ENCODE results near the gene PROP1.

PROP1 gene

DNA sequence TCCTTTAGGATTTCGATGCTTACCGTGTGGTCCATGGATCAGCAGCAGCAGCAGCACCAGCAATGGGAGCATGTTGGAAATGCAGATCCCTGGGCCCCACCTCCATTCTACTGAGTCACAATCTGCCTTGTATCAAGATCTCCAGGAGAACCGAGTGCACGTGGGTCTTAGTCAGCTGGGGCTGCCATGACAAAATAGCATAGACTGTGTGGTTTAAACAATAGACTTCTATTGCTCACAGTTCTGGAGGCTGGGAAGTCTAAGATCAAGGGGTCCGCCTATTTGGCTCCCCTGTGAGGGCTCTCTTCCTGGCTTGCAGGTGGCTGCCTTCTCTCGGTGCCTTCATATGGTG, 1.3 kb upstream of the PROP1 start:
- H3K36me3 ChIP-seq (ENCODE audit: control insufficient read depth in 1 of 2, insufficient read depth in 2 of 2, low read depth in 1 of 2, low read length in 2 of 2): no peaks in the 10 kb centered on the region
- H3K14ac ChIP-seq (ENCODE audit: low read length in 2 of 2): no peak overlapping the region
- H3K4me1 ChIP-seq (ENCODE audit: control insufficient read depth, insufficient read depth, low read depth, low read length): peaks cover 3% of the 10 kb centered on the region
- no peak overlapping the region for H2BK120ac ChIP-seq (ENCODE audit: low read depth, low read length)
- no peak overlapping the region for H3K4me2 ChIP-seq (ENCODE audit: low read length, poor library complexity, severe bottlenecking)
- H3K9me3 ChIP-seq (ENCODE audit: control insufficient read depth, low read length): no peaks in the 10 kb centered on the region
- H3K27me3 ChIP-seq (ENCODE audit: control insufficient read depth in 1 of 2, insufficient read depth in 1 of 2, low read length in 2 of 2): peaks cover 4 to 61% of the 10 kb centered on the region in 2 experiments
- no peak overlapping the region for H4K91ac ChIP-seq (ENCODE audit: low read length)
- H3K9ac ChIP-seq (ENCODE audit: low read length): no peak overlapping the region
- H2BK12ac ChIP-seq (ENCODE audit: low read length in 2 of 2): no peak overlapping the region
- WGBS: 85% methylated on average over 6 of the region's 6 CpGs
- H3K79me1 ChIP-seq (replicated peaks; ENCODE audit: low read length, poor library complexity, severe bottlenecking): no peaks in the 10 kb centered on the region
- no peak overlapping the region for H3K27ac ChIP-seq (ENCODE audit: low read length, poor library complexity, severe bottlenecking)
- H3K23ac ChIP-seq (ENCODE audit: low read length in 2 of 2): no peak overlapping the region
- H4K8ac ChIP-seq (ENCODE audit: low read length): no peak overlapping the region
- H3K18ac ChIP-seq (ENCODE audit: low read depth in 1 of 2, low read length in 2 of 2): no peak overlapping the region
- H3K4me3 ChIP-seq (ENCODE audit: insufficient read depth in 1 of 2, low read depth in 1 of 2, low read length in 2 of 2): no peak overlapping the region
- H2BK15ac ChIP-seq (ENCODE audit: low read depth, poor library complexity, severe bottlenecking): no peak overlapping the region
- H2AK5ac ChIP-seq (ENCODE audit: low read length, severe bottlenecking): no peak overlapping the region
- H3K4ac ChIP-seq (ENCODE audit: low read depth in 1 of 2, low read length in 2 of 2): no peak overlapping the region
- no peak overlapping the region for H2AFZ ChIP-seq (ENCODE audit: low read depth, low read length)
- no peak overlapping the region for H2BK5ac ChIP-seq (ENCODE audit: low read depth, low read length, poor library complexity, severe bottlenecking)
- DNase-seq: no peak

DNA sequence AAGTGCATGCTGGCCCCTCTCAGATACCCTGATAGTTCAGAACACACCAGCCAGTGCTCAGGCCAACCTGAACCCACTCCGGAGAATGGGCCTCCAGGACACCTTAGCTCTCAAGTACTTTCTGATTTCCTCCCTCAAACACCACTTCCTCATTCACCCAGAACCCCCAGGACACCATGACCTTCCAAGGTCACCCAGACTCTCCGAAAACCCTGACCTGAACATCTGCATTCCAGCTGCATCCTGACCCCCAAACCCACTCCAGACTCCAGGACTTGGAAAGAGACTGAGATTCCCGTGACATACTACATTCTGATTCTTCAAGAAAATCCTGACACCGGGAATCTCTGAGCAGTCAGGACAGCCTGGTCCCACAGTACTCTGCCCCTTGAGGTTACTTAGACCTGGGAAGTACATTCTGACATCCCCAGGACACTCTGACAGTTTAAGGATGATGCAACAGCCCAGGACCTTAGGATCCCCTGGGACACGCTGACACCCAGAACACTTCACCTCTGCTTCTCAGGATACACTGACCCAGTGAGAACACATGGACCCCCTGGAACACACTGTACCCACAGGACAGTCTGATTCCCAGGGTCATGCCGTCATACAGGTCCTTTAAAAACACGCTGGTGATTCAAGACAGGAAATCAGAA, 747 bp upstream of the PROP1 start:
- no peak overlapping the region for H2BK5ac ChIP-seq (ENCODE audit: low read depth, low read length, poor library complexity, severe bottlenecking)
- H4K8ac ChIP-seq (ENCODE audit: low read length): no peak overlapping the region
- no peak overlapping the region for H3K4me2 ChIP-seq (ENCODE audit: low read length, poor library complexity, severe bottlenecking)
- H2BK120ac ChIP-seq (ENCODE audit: low read depth, low read length): no peak overlapping the region
- no peak overlapping the region for H3K4ac ChIP-seq (ENCODE audit: low read depth in 1 of 2, low read length in 2 of 2)
- no peak overlapping the region for H2AK5ac ChIP-seq (ENCODE audit: low read length, severe bottlenecking)
- H3K23ac ChIP-seq (ENCODE audit: low read length in 2 of 2): no peak overlapping the region
- no peak overlapping the region for H3K4me3 ChIP-seq (ENCODE audit: insufficient read depth in 1 of 2, low read depth in 1 of 2, low read length in 2 of 2)
- no peaks in the 10 kb centered on the region for H3K79me1 ChIP-seq (replicated peaks; ENCODE audit: low read length, poor library complexity, severe bottlenecking)
- DNase-seq: no peak
- H2BK12ac ChIP-seq (ENCODE audit: low read length in 2 of 2): no peak overlapping the region
- H3K4me1 ChIP-seq (ENCODE audit: control insufficient read depth, insufficient read depth, low read depth, low read length): peaks cover 3% of the 10 kb centered on the region
- H3K14ac ChIP-seq (ENCODE audit: low read length in 2 of 2): no peak overlapping the region
- 79% methylated on average over 7 of the region's 7 CpGs for WGBS
- H3K9ac ChIP-seq (ENCODE audit: low read length): no peak overlapping the region
- H4K91ac ChIP-seq (ENCODE audit: low read length): no peak overlapping the region
- no peak overlapping the region for H3K27ac ChIP-seq (ENCODE audit: low read length, poor library complexity, severe bottlenecking)
- H3K9me3 ChIP-seq (ENCODE audit: control insufficient read depth, low read length): no peaks in the 10 kb centered on the region
- H3K27me3 ChIP-seq (ENCODE audit: control insufficient read depth in 1 of 2, insufficient read depth in 1 of 2, low read length in 2 of 2): peaks cover 4 to 63% of the 10 kb centered on the region in 2 experiments
- no peak overlapping the region for H3K18ac ChIP-seq (ENCODE audit: low read depth in 1 of 2, low read length in 2 of 2)
- no peak overlapping the region for H2BK15ac ChIP-seq (ENCODE audit: low read depth, poor library complexity, severe bottlenecking)
- no peaks in the 10 kb centered on the region for H3K36me3 ChIP-seq (ENCODE audit: control insufficient read depth in 1 of 2, insufficient read depth in 2 of 2, low read depth in 1 of 2, low read length in 2 of 2)
- no peak overlapping the region for H2AFZ ChIP-seq (ENCODE audit: low read depth, low read length)

DNA sequence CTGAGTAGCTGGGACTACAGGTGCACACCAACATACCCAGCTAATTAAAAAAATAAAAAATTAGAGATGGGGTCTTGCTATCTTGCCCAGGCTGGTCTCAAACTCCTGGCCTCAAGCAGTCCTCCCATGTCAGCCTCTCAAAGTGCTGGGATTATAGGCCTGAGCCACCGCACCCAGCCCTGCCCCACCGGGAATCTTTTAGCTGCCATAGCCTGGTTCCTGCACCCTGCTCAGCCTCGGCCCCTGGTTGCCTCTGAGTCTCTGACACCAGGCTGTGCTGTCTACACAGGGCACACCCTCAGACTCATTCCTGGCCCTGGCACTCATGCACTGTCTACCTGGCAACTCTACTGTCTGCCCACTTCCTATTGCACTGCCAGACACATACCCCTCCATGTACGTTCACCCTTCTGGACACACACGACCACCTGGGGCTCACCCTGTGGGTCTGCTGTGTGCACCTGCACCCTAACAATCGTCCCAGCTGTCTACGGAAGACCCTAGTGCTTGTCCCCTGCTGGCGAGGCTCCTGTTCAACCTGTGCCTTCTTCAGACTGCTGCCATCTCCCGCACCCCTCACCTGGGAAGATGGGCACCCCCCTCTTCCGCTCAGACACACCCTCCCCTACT, 1.4 kb downstream of the PROP1 start:
- Histone ChIP-seq H3K23ac (ENCODE audit: low read length in 2 of 2) (no peak overlapping the region), H3K4me1 (ENCODE audit: control insufficient read depth, insufficient read depth, low read depth, low read length) (peaks cover 3% of the 10 kb centered on the region), H3K9ac (ENCODE audit: low read length) (no peak overlapping the region), H4K91ac (ENCODE audit: low read length) (no peak overlapping the region), H2AFZ (ENCODE audit: low read depth, low read length) (no peak overlapping the region), H4K8ac (ENCODE audit: low read length) (no peak overlapping the region), H3K27ac (ENCODE audit: low read length, poor library complexity, severe bottlenecking) (no peak overlapping the region), H2BK15ac (ENCODE audit: low read depth, poor library complexity, severe bottlenecking) (no peak overlapping the region), H3K9me3 (ENCODE audit: control insufficient read depth, low read length) (no peaks in the 10 kb centered on the region), H3K4me2 (ENCODE audit: low read length, poor library complexity, severe bottlenecking) (no peak overlapping the region), H3K36me3 (ENCODE audit: control insufficient read depth in 1 of 2, insufficient read depth in 2 of 2, low read depth in 1 of 2, low read length in 2 of 2) (no peaks in the 10 kb centered on the region), H2AK5ac (ENCODE audit: low read length, severe bottlenecking) (no peak overlapping the region), H3K14ac (ENCODE audit: low read length in 2 of 2) (no peak overlapping the region), H2BK5ac (ENCODE audit: low read depth, low read length, poor library complexity, severe bottlenecking) (no peak overlapping the region), H3K79me1 (replicated peaks; ENCODE audit: low read length, poor library complexity, severe bottlenecking) (no peaks in the 10 kb centered on the region), H2BK120ac (ENCODE audit: low read depth, low read length) (no peak overlapping the region), H3K27me3 (ENCODE audit: control insufficient read depth in 1 of 2, insufficient read depth in 1 of 2, low read length in 2 of 2) (peaks cover 4 to 53% of the 10 kb centered on the region in 2 experiments), H2BK12ac (ENCODE audit: low read length in 2 of 2) (no peak overlapping the region), H3K4ac (ENCODE audit: low read depth in 1 of 2, low read length in 2 of 2) (no peak overlapping the region), H3K4me3 (ENCODE audit: insufficient read depth in 1 of 2, low read depth in 1 of 2, low read length in 2 of 2) (no peak overlapping the region), H3K18ac (ENCODE audit: low read depth in 1 of 2, low read length in 2 of 2) (no peak overlapping the region)
- no peak for DNase-seq
- WGBS: 77% methylated on average over 10 of the region's 10 CpGs

DNA sequence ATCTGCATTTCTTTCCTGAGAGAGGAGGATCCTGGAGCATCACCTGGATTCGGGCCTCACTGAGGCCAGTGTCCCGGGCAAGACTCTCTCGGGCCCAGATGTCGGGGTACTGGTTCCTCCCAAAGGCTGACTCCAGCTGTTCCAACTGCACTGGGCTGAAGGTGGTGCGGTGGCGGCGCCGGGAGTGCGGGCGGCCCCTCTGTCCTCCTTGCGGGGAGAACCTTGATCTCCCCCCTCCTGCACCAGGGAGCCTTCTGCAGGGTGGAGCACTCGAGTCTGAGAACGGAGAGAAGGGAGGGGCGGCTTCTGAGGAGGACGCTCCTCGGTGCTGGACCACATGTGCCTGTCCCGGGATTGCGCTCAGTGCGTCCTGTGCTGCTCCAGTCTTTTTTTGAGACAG, 2.0 kb downstream of the PROP1 start:
- H3K14ac ChIP-seq (ENCODE audit: low read length in 2 of 2): no peak overlapping the region
- H2AFZ ChIP-seq (ENCODE audit: low read depth, low read length): no peak overlapping the region
- H4K91ac ChIP-seq (ENCODE audit: low read length): no peak overlapping the region
- no peaks in the 10 kb centered on the region for H3K36me3 ChIP-seq (ENCODE audit: control insufficient read depth in 1 of 2, insufficient read depth in 2 of 2, low read depth in 1 of 2, low read length in 2 of 2)
- H3K4me1 ChIP-seq (ENCODE audit: control insufficient read depth, insufficient read depth, low read depth, low read length): peaks cover 3% of the 10 kb centered on the region
- no peak overlapping the region for H2BK12ac ChIP-seq (ENCODE audit: low read length in 2 of 2)
- H2BK5ac ChIP-seq (ENCODE audit: low read depth, low read length, poor library complexity, severe bottlenecking): no peak overlapping the region
- H3K4ac ChIP-seq (ENCODE audit: low read depth in 1 of 2, low read length in 2 of 2): no peak overlapping the region
- H2AK5ac ChIP-seq (ENCODE audit: low read length, severe bottlenecking): no peak overlapping the region
- no peaks in the 10 kb centered on the region for H3K9me3 ChIP-seq (ENCODE audit: control insufficient read depth, low read length)
- WGBS: 85% methylated on average over 19 of the region's 19 CpGs
- H3K4me3 ChIP-seq (ENCODE audit: insufficient read depth in 1 of 2, low read depth in 1 of 2, low read length in 2 of 2): no peak overlapping the region
- no peak overlapping the region for H3K27ac ChIP-seq (ENCODE audit: low read length, poor library complexity, severe bottlenecking)
- no peak overlapping the region for H3K9ac ChIP-seq (ENCODE audit: low read length)
- H3K27me3 ChIP-seq (ENCODE audit: control insufficient read depth in 1 of 2, insufficient read depth in 1 of 2, low read length in 2 of 2): peaks cover 4 to 51% of the 10 kb centered on the region in 2 experiments
- no peak overlapping the region for H3K23ac ChIP-seq (ENCODE audit: low read length in 2 of 2)
- H4K8ac ChIP-seq (ENCODE audit: low read length): no peak overlapping the region
- H2BK120ac ChIP-seq (ENCODE audit: low read depth, low read length): no peak overlapping the region
- DNase-seq: no peak
- no peak overlapping the region for H3K4me2 ChIP-seq (ENCODE audit: low read length, poor library complexity, severe bottlenecking)
- H2BK15ac ChIP-seq (ENCODE audit: low read depth, poor library complexity, severe bottlenecking): no peak overlapping the region
- H3K18ac ChIP-seq (ENCODE audit: low read depth in 1 of 2, low read length in 2 of 2): no peak overlapping the region
- no peaks in the 10 kb centered on the region for H3K79me1 ChIP-seq (replicated peaks; ENCODE audit: low read length, poor library complexity, severe bottlenecking)

Measured in mesenchymal stem cell (in vitro differentiated cells and primary cell).